22Rv1 (cell line): ENCODE results near the gene DERA.

ENCODE experiments used
- H3K27ac ChIP-seq: fragments of 450-650 bp; 2 replicates; pipeline ENCODE4 v1.5.1; 2017
- CTCF ChIP-seq: fragments of 450-650 bp; IDR thresholded peaks from 2 replicates; pipeline ENCODE4 v1.5.1; 2017; ENCODE audit warnings: mild to moderate bottlenecking
- ZFX ChIP-seq: fragments of 450-650 bp; IDR thresholded peaks from 2 replicates; pipeline ENCODE4 v1.6.1; 2017; ENCODE audit warnings: antibody characterized with exemption, borderline replicate concordance

DERA gene

GRCh38 chr12:15982471-15982870, 71.3 kb downstream of the DERA start:
- TF ChIP-seq ZFX (no peak), CTCF (peak; percentile 61)
- H3K27ac ChIP-seq = no peak overlapping the region

GRCh38 chr12:15982921-15983320, 71.8 kb downstream of the DERA start:
- no peak overlapping the region for H3K27ac ChIP-seq
- TF ChIP-seq CTCF (no peak), ZFX (no peak)

- H3K27ac ChIP-seq = no peak overlapping the region
- no peak for TF ChIP-seq ZFX
- TF ChIP-seq CTCF = no peak
Measured at GRCh38 chr12:15984097-15984800, 73.1 kb downstream of the DERA start.

GRCh38 chr12:15984963-15985362, 73.8 kb downstream of the DERA start:
- H3K27ac ChIP-seq = no peak overlapping the region
- TF ChIP-seq CTCF (no peak), ZFX (no peak)

- TF ChIP-seq CTCF = no peak
- no peak for TF ChIP-seq ZFX
- no peak overlapping the region for H3K27ac ChIP-seq
Measured at GRCh38 chr12:15987696-15988095, 76.6 kb downstream of the DERA start.

GRCh38 chr12:15988983-15989755, 78.0 kb downstream of the DERA start:
- H3K27ac ChIP-seq = no peak overlapping the region

More at GRCh38 chr12:15988983-15989755, 78.0 kb downstream of the DERA start:
- TF ChIP-seq CTCF = no peak
- no peak for TF ChIP-seq ZFX
